ENCODE measurements around the gene HRH1.
"Not testable (repeated sequence)": the region's sequence is repeated elsewhere in the genome, so short reads cannot be mapped to it uniquely, and the experiment has no call there.

The HRH1 gene, protein sequence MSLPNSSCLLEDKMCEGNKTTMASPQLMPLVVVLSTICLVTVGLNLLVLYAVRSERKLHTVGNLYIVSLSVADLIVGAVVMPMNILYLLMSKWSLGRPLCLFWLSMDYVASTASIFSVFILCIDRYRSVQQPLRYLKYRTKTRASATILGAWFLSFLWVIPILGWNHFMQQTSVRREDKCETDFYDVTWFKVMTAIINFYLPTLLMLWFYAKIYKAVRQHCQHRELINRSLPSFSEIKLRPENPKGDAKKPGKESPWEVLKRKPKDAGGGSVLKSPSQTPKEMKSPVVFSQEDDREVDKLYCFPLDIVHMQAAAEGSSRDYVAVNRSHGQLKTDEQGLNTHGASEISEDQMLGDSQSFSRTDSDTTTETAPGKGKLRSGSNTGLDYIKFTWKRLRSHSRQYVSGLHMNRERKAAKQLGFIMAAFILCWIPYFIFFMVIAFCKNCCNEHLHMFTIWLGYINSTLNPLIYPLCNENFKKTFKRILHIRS

DNA sequence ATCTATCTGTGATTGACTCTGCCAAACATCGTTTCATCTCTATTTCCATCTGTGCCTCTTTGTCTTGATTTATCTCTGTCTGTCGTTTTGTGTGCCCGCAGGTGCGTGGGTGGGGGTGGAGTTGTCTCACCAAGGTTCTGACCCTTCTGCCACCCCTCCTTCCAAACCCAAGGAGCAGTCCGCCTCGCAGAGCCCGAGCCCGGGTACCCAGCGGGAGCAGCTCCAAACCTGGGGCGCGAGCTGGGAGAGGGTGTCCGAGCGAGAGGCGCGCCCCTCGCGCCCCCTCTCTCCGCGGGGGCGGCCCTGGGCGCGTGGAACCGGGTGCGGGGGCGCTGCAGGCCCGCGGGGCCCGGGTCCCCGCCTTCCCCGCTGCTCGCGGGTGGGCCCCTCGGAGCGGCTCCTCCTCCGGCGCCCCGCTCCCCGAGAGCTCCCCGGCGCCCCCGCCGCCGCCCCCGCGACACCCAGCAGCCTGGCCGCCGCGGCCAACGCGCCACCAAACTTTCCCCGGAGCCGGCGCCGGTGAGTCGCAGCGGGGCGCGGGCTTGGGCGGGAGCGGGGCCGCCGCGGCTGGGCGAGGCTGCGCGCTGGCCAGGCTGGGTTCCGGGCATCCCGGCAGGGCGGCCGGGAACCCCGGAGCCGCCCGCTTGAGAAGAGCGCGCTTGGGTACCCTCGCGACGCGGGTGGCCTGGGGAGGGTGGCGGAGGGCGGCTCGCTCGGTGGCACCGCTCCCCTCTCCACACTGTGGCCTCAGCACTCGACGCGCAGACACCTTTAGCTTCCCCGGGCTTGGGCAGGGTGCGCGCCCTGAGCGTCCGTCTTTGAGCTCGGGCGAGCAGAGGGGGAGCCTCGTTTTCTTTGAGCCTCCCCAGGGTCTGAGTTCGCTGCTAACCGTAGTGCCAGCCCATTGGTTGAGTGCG lies at the start of gene HRH1:
TSS of gene HRH1 (plus strand) at position 458 of the 917 bp plus-strand sequence. CDS start 104,545 bp downstream, outside the sequence.
- DNase-seq (ENCODE audit: low read depth, low spot score), result no peak

GRCh38 chr3:11113316-11113715 lies 41.0 kb upstream of the HRH1 start:
- not testable (repeated sequence) for DNase-seq (ENCODE audit: low read depth, low spot score)

DNA sequence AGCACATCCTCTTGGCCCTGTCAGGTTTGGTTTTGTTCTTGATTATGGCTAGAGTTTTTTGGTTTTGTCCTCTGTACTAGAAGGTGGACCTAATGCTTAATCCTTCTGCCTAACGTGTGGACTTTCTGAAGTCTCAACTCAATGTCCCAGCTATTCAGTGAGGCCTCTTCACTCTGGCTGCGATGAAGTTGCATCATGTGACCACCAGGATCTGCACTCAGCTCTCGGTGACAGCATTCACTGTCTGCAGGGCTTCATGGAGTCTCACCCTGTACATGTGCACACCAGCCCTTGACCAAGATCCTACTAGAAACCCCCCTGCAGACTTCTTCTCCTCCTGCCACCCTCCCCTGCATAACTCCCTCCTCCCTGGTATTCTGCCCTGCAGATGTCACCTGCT lies 38.7 kb upstream of the HRH1 start:
- DNase-seq (ENCODE audit: low read depth, low spot score), result no peak

DNA sequence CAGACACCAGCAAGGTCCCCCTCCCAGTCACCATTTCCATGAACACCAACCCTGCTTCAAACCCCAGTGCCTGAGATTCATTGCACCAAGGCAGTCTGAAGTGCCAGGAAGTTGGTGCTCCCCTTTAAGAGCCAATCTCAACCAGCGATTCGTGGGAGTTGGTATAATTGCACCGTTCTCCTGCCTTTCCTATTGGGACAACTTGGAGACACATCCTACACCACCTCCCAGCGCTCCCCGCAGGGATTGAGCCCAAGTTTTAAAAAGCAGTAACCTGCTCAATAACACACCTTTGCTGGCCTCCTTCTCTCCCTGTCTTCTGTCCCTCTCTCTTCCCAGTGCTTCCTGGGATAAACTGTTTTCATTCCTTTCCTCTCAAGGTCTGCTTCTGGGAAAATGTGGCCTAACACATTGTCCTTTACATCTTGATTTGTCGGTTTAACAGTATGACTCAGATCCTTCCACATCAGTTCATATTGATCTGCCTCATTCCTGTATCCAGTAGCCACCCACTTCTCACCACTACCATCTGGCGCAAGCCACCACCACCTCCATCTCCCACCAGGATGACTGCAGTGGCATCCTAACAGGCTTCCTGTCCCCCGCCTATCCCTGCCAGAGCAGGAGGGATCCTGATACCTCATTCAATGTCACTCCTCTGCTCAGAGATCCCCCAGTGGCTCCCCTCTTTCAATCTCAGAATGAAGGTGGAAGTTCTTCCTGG lies 37.8 kb upstream of the HRH1 start:
- no peak for DNase-seq (ENCODE audit: low read depth, low spot score)

GRCh38 chr3:11117591-11117990 lies 36.7 kb upstream of the HRH1 start:
- no peak for DNase-seq (ENCODE audit: low read depth, low spot score)

DNA sequence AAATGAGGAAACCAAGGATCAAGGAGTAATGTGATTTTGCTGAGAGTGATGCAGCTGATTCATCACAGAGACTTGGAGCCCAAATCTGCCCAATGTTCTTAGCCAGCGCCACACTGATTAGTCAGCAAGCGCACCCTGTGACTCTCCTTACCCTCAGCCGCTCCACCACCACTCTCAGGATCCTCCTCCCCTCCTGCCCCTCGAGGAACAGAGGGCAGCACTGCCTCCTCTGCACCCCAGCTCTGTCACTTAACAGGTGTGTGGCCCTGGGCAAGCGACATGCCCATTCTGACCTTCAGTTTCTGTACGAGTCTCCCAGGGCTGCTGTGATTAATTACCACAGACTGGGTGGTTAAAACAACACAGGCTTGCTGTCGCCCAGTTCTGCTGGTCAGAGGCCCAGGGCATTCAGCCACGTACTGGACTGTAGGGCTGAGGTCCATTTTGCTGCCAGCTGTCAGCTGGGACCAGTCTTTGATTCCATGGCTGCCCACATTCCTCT lies 36.1 kb upstream of the HRH1 start:
- DNase-seq (ENCODE audit: low read depth, low spot score), result no peak

- DNase-seq (ENCODE audit: low read depth, low spot score), result no peak
Observed at GRCh38 chr3:11120091-11120805, 34.0 kb upstream of the HRH1 start.

- no peak for DNase-seq (ENCODE audit: low read depth, low spot score)
Observed at GRCh38 chr3:11126653-11127052, 27.6 kb upstream of the HRH1 start.

DNA sequence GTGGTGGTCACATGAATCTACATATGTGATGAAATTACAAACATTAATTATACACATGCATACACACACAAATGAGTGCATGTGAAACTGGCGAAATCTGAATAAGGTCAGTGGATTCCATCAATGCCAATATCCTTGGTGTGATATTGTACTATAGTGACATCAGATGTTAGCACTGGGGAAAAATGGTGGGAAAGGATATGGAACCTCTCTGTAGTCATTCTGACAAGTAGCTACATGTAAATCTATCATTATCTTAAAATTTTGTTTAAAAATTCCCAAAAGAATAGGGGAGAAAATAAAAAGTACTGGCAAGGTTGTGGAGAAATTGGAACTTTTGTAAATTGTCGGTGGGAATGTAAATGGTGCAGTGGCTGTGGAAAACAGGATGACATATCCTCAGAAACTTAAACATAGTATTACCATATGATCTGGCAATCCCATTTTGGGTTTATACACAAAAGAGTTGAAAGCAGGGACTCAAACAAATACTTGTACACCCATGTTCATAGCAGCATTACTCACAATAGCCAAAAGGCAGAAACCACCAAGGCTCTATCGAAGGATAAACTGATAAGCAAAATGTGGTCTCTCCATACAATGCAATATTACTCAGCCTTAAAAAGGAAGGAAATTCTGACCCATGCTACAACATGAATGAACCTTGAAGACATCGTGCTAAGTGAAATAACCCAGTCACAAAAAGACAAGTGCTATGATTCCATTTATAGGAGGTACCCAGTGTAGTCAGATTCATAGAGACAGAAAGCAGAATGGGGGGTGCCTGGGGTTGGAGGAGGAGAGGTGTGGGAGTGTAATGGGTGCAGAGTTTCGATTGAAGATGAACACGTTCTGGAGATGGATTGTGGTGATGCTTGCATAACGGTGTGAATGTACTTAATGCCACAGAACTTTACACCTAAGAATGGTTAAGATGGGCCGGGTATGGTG lies 25.3 kb upstream of the HRH1 start:
- DNase-seq (ENCODE audit: low read depth, low spot score), result no peak

- no peak for DNase-seq (ENCODE audit: low read depth, low spot score)
Observed at GRCh38 chr3:11130385-11130784, 23.9 kb upstream of the HRH1 start.

DNA sequence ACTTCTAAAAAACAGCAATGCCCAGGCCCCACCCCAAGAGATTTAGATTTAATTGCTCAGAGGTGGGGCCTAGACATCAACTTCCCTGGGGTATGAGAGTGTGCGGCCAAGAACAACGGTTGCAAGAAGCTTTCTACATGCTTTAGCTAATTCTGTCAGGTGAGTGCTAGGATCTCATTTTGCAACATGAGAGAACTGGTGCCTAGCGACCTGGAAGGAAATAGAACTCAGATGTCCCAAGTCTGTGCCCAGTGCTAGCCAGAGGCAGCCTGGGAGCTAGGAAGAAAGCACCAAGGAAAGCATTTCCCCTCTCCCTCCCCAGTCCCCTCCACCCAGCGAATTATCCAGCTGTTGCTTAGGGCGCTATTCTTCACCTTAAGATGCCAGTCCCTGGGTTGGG lies 22.9 kb upstream of the HRH1 start:
- no peak for DNase-seq (ENCODE audit: low read depth, low spot score)

DNA sequence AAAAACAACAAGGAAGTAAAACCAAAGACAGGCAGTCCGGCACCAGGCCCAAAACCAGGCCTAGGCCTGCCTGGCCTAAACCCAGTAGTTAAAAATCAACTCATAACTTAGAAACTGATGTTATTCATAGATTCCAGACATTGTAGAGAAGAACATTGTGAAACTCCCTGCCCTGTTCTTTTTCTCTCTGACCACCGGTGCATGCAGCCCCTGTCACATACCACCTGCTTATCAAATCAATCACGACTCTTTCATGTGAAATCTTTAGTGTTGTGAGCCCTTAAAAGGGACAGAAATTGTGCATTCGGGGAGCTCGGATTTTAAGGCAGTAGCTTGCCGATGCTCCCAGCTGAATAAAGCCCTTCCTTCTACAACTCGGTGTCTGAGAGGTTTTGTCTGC lies 22.4 kb upstream of the HRH1 start:
- not testable (repeated sequence) for DNase-seq (ENCODE audit: low read depth, low spot score)

GRCh38 chr3:11132861-11133260 lies 21.4 kb upstream of the HRH1 start:
- no peak for DNase-seq (ENCODE audit: low read depth, low spot score)

- no peak for DNase-seq (ENCODE audit: low read depth, low spot score)
Observed at GRCh38 chr3:11134794-11135193, 19.5 kb upstream of the HRH1 start.

- DNase-seq (ENCODE audit: low read depth, low spot score), result no peak
Observed at GRCh38 chr3:11136116-11136515, 18.2 kb upstream of the HRH1 start.

- no peak for DNase-seq (ENCODE audit: low read depth, low spot score)
Observed at GRCh38 chr3:11136830-11137626, 17.3 kb upstream of the HRH1 start.

DNA sequence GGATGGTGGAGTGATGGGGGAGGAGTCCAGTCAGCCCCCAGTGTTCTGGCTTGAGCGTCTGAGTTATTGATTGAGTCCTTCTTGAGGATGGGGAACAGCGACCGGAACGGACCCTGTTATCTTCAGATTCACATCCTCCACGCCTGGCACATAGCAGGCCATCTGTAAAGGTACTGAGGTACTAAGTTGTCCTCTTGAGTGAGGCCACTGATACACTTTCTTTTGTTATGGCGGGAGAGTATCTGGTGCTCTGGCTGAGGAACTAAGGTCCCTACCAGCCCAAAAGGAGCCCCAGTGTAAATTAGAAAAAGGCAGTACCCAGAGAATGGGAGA lies 16.7 kb upstream of the HRH1 start:
- no peak for DNase-seq (ENCODE audit: low read depth, low spot score)

- DNase-seq (ENCODE audit: low read depth, low spot score), result no peak
Observed at GRCh38 chr3:11138371-11138770, 15.9 kb upstream of the HRH1 start.
